Esophagus muscularis mucosa (tissue), 4 donors: Measurements from ENCODE around the gene ITM2C. TPM values are rescaled to one million over a fixed set of nuclear protein-coding genes. Genes with fewer than 3 reads are reported as not detected.

ENCODE experiments used
- DNase-seq: peaks from one replicate; pipeline ENCODE4 v3.0.0-alpha.2; 2017; ENCODE audit errors: extremely low spot score
- H3K27ac ChIP-seq, 4 donors: fragments of 200-600 bp; sonication (generic); replicated peaks in 1 of 4; 1 replicate in 3 of 4; 2 replicates in 1 of 4; pipeline ENCODE4 v1.5.1; 2016 to 2019; ENCODE audit warnings: mild to moderate bottlenecking in 1 of 4
- H3K27me3 ChIP-seq, 4 donors: fragments of 200-600 bp; sonication (generic); one replicate each; pipeline versions ENCODE4 v1.5.1 to v1.6.0; 2016 to 2019
- H3K36me3 ChIP-seq, 4 donors: fragments of 200-600 bp; sonication (generic); one replicate each; pipeline ENCODE4 v1.5.1; 2016 to 2019
- H3K4me1 ChIP-seq, 4 donors: fragments of 200-600 bp; sonication (generic); one replicate each; pipeline ENCODE4 v1.5.1; 2016 to 2019
- H3K4me3 ChIP-seq, 4 donors: fragments of 200-600 bp; sonication (generic); 1 replicate in 2 of 4; 2 replicates in 2 of 4; pipeline ENCODE4 v1.5.1; 2016 to 2019; ENCODE audit warnings: mild to moderate bottlenecking in 4 of 4, moderate library complexity in 1 of 4
- H3K9me3 ChIP-seq, 4 donors: fragments of 200-600 bp; sonication (generic); 1 replicate in 3 of 4; 2 replicates in 1 of 4; pipeline ENCODE4 v1.5.1; 2016 to 2019
- EP300 ChIP-seq: sonication (generic); formaldehyde crosslinking; IDR thresholded peaks from one replicate; pipeline ENCODE4 v1.6.1; 2017; ENCODE audit warnings: antibody characterized with exemption
- POLR2A ChIP-seq: fragments of 450-650 bp; IDR thresholded peaks from one replicate; pipeline ENCODE4 v1.6.1; 2017; ENCODE audit warnings: antibody characterized with exemption, moderate library complexity, mild to moderate bottlenecking, low read depth
- POLR2AphosphoS5 ChIP-seq, 2 donors: sonication (generic); formaldehyde crosslinking; IDR thresholded peaks; one replicate each; pipeline ENCODE4 v1.6.1; 2017; ENCODE audit warnings: antibody characterized with exemption in 2 of 2
- WGBS: methylation state at CpG from one replicate; pipeline ENCODE4 v1.1.5; 2018; 5-methylcytosine and 5-hydroxymethylcytosine counted together
- intact Hi-C: fragments of 100-400 bp; cut with DNase I; formaldehyde crosslinking; loops from one replicate; pipeline ENCODE4 v1.15.1; 2023
- total RNA-seq, 4 donors: library from RNA; depleted of rRNA; stranded (reverse); fragments of >200 nt; gene quantifications; one replicate each; pipeline versions ENCODE4 v1.1.0 to v1.2.1, GENCODE V29; 2016
- TF ChIP-seq, protein P1 (sequence below), 3 experiments: fragments of 200-600 bp in 2 of 3; fragments of 450-650 bp in 1 of 3; sonication (generic) in 2 of 3; IDR thresholded peaks; one replicate each; pipeline ENCODE4 v1.5.1; 2017 to 2019; ENCODE audit warnings: antibody characterized with exemption in 3 of 3, mild to moderate bottlenecking in 2 of 3, moderate library complexity in 1 of 3

ITM2C gene
- total RNA-seq, 4 donors from 2014 or later = 84.0 to 145 (median 101) TPM

DNA sequence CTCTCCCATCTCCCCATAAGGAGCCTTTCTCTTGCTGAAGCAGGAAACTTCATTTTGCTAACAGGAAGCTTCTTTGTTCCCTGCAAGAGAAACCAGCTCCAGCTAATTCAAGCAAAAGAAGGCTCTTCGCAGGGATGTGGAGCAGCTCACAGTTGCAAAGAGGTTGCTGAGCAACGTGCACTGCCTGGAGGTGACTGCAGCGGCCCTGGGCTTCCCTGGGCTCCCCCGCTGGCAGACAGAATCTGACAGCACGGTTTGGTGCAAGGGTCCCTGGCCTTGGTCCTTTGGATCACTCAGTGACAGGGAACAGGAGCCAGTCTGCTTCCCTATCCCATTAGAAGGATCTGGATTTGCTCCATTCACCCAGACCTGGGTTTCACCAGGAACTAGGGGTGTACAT lies 34.5 kb downstream of the ITM2C start:
- intact Hi-C loops = no loop called here
- H3K4me3 ChIP-seq = no peak overlapping the region
- TF ChIP-seq, protein P1, sequence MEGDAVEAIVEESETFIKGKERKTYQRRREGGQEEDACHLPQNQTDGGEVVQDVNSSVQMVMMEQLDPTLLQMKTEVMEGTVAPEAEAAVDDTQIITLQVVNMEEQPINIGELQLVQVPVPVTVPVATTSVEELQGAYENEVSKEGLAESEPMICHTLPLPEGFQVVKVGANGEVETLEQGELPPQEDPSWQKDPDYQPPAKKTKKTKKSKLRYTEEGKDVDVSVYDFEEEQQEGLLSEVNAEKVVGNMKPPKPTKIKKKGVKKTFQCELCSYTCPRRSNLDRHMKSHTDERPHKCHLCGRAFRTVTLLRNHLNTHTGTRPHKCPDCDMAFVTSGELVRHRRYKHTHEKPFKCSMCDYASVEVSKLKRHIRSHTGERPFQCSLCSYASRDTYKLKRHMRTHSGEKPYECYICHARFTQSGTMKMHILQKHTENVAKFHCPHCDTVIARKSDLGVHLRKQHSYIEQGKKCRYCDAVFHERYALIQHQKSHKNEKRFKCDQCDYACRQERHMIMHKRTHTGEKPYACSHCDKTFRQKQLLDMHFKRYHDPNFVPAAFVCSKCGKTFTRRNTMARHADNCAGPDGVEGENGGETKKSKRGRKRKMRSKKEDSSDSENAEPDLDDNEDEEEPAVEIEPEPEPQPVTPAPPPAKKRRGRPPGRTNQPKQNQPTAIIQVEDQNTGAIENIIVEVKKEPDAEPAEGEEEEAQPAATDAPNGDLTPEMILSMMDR (IDR thresholded peaks at IDR 0.05) = no peak
- no peak for TF ChIP-seq EP300
- TF ChIP-seq POLR2AphosphoS5 (IDR thresholded peaks at IDR 0.05) = no peak
- no peak for TF ChIP-seq POLR2A
- no peak for DNase-seq
- H3K4me1 ChIP-seq = no peaks in the 10 kb centered on the region
- 26% methylated on average over 3 of the region's 5 CpGs for WGBS
- H3K9me3 ChIP-seq = no peaks in the 10 kb centered on the region
- H3K27ac ChIP-seq = no peak overlapping the region
- peaks cover 0 to 8% (median 0%) of the 10 kb centered on the region in 4 donors for H3K27me3 ChIP-seq
- no peaks in the 10 kb centered on the region for H3K36me3 ChIP-seq

DNA sequence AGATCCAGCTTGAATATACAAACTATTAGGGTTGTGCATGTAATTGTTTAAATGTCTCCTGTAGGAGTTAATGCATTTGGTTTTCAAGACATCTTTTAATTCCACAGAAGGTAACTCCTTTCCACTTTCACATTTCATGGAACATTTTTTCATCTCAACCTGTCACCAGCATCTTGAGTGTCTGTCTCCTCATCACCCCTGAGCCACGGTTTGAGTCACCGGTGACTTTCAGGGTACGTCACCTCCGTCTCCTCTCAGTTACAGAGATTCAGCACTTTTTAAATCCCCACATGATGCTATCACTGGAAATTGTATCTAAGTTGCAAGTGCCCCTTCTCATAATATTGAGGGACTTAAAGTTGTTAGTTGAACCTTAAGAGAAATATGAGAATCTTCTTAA lies 35.0 kb downstream of the ITM2C start:
- intact Hi-C loops = no loop called here
- H3K27me3 ChIP-seq = peaks cover 0 to 8% (median 0%) of the 10 kb centered on the region in 4 donors
- no peak overlapping the region for H3K4me3 ChIP-seq
- no peaks in the 10 kb centered on the region for H3K4me1 ChIP-seq
- no peaks in the 10 kb centered on the region for H3K36me3 ChIP-seq
- WGBS = 90% methylated on average over 4 of the region's 4 CpGs
- no peak for DNase-seq
- no peak overlapping the region for H3K27ac ChIP-seq
- TF ChIP-seq, protein P1 (IDR thresholded peaks at IDR 0.05) = no peak
- no peak for TF ChIP-seq EP300
- no peak for TF ChIP-seq POLR2A
- TF ChIP-seq POLR2AphosphoS5 (IDR thresholded peaks at IDR 0.05) = no peak
- no peaks in the 10 kb centered on the region for H3K9me3 ChIP-seq

DNA sequence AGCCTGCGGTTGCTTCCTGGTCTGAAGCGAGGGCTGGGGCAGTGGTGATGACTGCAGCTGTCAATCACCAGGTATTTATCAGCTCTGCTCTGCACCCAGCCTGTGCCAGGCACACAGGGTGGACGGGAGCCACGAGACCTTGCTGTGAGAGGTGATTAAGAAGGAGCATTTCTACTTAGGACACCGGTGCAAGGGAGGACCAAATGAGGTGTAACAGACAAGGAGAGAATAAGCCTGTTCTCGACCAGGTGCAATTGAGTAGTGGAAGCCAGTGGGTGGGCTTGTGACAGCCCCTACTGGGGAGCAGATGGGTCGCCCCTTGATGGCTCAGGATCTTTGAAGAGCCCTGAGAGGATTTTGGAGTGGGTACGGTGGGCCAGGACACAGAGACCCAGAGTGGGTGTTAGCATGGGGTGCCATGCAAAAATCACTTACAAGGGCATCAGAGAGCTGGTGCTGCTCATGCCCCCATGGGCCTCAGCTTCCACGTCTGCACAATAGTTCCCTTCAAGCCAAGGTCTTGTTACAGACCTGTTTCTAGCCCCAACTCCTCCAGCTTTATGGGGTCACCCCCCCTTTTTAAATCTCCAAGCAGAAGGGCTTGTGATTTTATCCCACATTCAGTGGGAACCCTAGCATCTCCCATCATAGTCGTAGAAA lies 35.7 kb downstream of the ITM2C start:
- intact Hi-C loops = no loop called here

DNA sequence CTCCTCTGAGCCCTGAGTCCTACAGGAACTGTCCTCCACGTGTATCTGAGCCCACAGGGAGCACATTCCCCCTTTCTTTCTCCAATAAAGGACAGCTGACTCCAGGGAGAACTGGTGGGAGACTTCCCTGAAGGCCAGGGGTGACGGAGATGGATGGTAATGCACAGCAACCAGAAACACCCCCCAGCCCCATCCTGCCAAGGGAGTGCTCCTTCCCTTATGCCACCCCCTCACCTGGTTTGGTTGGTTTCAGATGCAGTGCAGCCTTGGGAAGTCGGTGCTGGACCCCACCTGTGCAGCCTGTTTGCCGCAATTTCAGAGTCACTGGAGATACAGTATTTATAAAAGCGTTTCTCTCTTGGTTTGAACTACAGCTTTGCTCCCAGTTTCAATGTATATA lies 36.3 kb downstream of the ITM2C start:
- intact Hi-C loops = no loop called here
- Histone ChIP-seq H3K36me3 (no peaks in the 10 kb centered on the region), H3K27me3 (peaks cover 0 to 8% (median 0%) of the 10 kb centered on the region in 4 donors), H3K4me3 (no peak overlapping the region), H3K4me1 (no peaks in the 10 kb centered on the region), H3K27ac (no peak overlapping the region), H3K9me3 (no peaks in the 10 kb centered on the region)
- WGBS = 66% methylated on average over 4 of the region's 5 CpGs
- TF ChIP-seq, protein P1 (IDR thresholded peaks at IDR 0.05) = no peak
- no peak for TF ChIP-seq EP300
- TF ChIP-seq POLR2AphosphoS5 (IDR thresholded peaks at IDR 0.05) = no peak
- DNase-seq = no peak

More for the DNA sequence above, 35.7 kb downstream of the ITM2C start:
- no peak overlapping the region for H3K27ac ChIP-seq
- H3K27me3 ChIP-seq = peaks cover 0 to 8% (median 0%) of the 10 kb centered on the region in 4 donors
- no peaks in the 10 kb centered on the region for H3K9me3 ChIP-seq
- H3K36me3 ChIP-seq = no peaks in the 10 kb centered on the region
- H3K4me1 ChIP-seq = no peaks in the 10 kb centered on the region
- TF ChIP-seq, protein P1 (IDR thresholded peaks at IDR 0.05) = no peak
- TF ChIP-seq EP300 = no peak
- no peak for TF ChIP-seq POLR2AphosphoS5 (IDR thresholded peaks at IDR 0.05)
- TF ChIP-seq POLR2A = no peak
- 79% methylated on average over 10 of the region's 10 CpGs for WGBS
- no peak for DNase-seq
- no peak overlapping the region for H3K4me3 ChIP-seq
